Thoracic aorta (tissue), 2 donors: Measurements from ENCODE around the gene LIX1L. TPM values are rescaled to one million over a fixed set of nuclear protein-coding genes. Genes with fewer than 3 reads are reported as not detected.

Experiments
- ATAC-seq: fragments of 150-250 bp; one replicate; pipeline ENCODE4 v1.8.0; 2017; ENCODE audit warnings: low read depth; ENCODE audit not compliant: insufficient number of reproducible peaks, low FRiP score
- DNase-seq: peaks from one replicate; pipeline ENCODE4 v3.0.0-alpha.2; 2020; ENCODE audit warnings: low spot score
- H3K27ac ChIP-seq, 2 donors: fragments of 200-600 bp; sonication (generic); 1 replicate in 1 of 2; 2 replicates in 1 of 2; pipeline ENCODE4 v1.5.1; 2016; ENCODE audit warnings: mild to moderate bottlenecking in 2 of 2, moderate library complexity in 2 of 2
- H3K27me3 ChIP-seq: fragments of 200-600 bp; sonication (generic); replicated peaks from 2 replicates; pipeline ENCODE4 v1.6.0; 2016; ENCODE audit warnings: mild to moderate bottlenecking; ENCODE audit not compliant: insufficient read depth
- H3K36me3 ChIP-seq: fragments of 200-600 bp; sonication (generic); one replicate; pipeline ENCODE4 v1.5.1; 2016
- H3K4me1 ChIP-seq, 2 donors: fragments of 200-600 bp; sonication (generic); 1 replicate in 1 of 2; 2 replicates in 1 of 2; pipeline versions ENCODE4 v1.5.1 to v1.6.0; 2016; ENCODE audit warnings: low read depth in 2 of 2, mild to moderate bottlenecking in 1 of 2; ENCODE audit not compliant: control insufficient read depth in 1 of 2
- H3K4me3 ChIP-seq: fragments of 200-600 bp; sonication (generic); 2 replicates; pipeline ENCODE4 v1.5.1; 2016; ENCODE audit warnings: mild to moderate bottlenecking
- H3K9me3 ChIP-seq: fragments of 200-600 bp; sonication (generic); 2 replicates; pipeline ENCODE4 v1.5.1; 2016
- total RNA-seq, 2 donors: library from RNA; depleted of rRNA; stranded (reverse); fragments of >200 nt; gene quantifications; one replicate each; pipeline versions ENCODE4 v1.1.0 to v1.2.3, GENCODE V29; 2016
- TF ChIP-seq, protein P1 (sequence below): fragments of 200-600 bp; sonication (generic); IDR thresholded peaks from one replicate; pipeline ENCODE4 v1.5.1; 2019; ENCODE audit warnings: antibody characterized with exemption

The LIX1L gene
- total RNA-seq, 2 donors from 2014 or later: 45.4 to 49.5 TPM

DNA sequence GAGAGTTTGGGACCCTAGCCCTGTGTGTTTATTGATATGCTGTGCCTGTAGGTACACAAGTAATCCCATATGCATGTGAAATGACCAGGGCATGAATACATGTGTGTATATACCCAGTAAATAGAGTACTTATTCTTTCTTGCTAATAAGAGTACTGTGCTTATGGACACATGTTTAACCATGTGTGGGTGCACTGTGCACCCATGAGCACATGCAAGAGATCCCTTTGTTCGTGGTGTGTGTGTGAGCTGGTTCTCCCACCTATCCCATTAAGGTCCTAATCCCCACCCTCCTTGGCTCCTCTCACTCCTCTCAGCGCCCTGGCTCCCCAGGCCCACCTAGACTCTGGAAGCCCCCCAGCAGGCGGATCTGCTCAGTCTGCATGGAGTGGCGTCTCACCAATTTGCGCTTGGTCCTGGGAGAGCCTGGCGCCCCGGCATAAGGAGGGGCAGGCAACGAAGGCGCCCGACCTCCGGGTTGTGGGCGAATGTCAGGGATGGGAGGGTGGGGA, 2.2 kb upstream of the LIX1L start:
- H3K36me3 ChIP-seq: no peaks in the 10 kb centered on the region
- DNase-seq: no peak
- peak overlapping the region; percentile 93 to 96 for H3K27ac ChIP-seq
- H3K9me3 ChIP-seq: no peaks in the 10 kb centered on the region
- H3K27me3 ChIP-seq: no peaks in the 10 kb centered on the region
- H3K4me1 ChIP-seq: peaks cover 32 to 51% of the 10 kb centered on the region in 2 donors
- H3K4me3 ChIP-seq: peak overlapping the region; percentile 92
- TF ChIP-seq, protein P1, sequence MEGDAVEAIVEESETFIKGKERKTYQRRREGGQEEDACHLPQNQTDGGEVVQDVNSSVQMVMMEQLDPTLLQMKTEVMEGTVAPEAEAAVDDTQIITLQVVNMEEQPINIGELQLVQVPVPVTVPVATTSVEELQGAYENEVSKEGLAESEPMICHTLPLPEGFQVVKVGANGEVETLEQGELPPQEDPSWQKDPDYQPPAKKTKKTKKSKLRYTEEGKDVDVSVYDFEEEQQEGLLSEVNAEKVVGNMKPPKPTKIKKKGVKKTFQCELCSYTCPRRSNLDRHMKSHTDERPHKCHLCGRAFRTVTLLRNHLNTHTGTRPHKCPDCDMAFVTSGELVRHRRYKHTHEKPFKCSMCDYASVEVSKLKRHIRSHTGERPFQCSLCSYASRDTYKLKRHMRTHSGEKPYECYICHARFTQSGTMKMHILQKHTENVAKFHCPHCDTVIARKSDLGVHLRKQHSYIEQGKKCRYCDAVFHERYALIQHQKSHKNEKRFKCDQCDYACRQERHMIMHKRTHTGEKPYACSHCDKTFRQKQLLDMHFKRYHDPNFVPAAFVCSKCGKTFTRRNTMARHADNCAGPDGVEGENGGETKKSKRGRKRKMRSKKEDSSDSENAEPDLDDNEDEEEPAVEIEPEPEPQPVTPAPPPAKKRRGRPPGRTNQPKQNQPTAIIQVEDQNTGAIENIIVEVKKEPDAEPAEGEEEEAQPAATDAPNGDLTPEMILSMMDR: no peak
- no peak for ATAC-seq

DNA sequence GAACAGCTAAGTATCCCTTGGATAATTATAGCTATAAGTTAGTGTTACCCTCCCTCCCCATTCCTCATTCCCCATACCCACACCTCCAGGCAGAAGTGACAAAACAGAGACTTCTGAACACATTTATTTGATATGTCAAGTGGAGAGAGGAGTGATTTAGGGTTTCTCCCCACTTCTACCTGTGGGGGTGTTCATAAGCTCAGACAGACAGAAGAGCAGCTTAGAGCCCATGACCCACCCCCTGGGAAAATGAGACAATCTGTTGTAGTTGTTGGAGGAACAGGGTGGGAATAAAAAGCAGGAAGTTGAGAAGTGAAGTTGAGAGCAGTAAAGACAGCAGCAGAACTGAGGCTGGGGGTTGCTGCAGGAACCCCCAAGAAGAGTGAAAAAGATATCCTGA, 1.5 kb upstream of the LIX1L start:
- no peaks in the 10 kb centered on the region for H3K36me3 ChIP-seq
- peak overlapping the region; percentile 93 to 96 for H3K27ac ChIP-seq
- TF ChIP-seq, protein P1: no peak
- ATAC-seq (no peak), DNase-seq (no peak)
- H3K4me1 ChIP-seq: peaks cover 38 to 56% of the 10 kb centered on the region in 2 donors
- H3K9me3 ChIP-seq: no peaks in the 10 kb centered on the region
- H3K4me3 ChIP-seq: no peak overlapping the region
- H3K27me3 ChIP-seq: no peaks in the 10 kb centered on the region

DNA sequence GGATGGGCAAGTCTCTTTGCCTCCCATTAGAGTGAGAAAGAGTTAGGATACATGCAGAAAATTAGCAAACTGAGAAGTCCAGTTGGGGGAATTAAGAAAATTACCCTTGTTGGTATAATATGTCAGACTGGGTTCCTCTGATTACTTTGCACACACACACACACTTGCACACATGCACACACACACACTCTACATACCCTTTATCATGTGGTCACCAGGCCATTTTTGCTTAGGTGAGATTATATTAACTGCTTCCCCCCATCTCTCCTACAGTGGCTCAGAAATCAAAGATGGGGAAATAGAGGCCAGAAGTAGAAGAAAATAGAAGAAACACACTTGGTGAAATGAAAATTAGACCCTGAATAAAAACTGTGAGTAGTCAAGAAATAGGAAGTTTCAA, 917 bp upstream of the LIX1L start:
- TF ChIP-seq, protein P1: no peak
- DNase-seq: no peak
- Histone ChIP-seq H3K36me3 (no peaks in the 10 kb centered on the region), H3K4me1 (peaks cover 39 to 59% of the 10 kb centered on the region in 2 donors), H3K9me3 (no peaks in the 10 kb centered on the region), H3K4me3 (no peak overlapping the region), H3K27ac (peak overlapping the region; percentile 93 to 96), H3K27me3 (no peaks in the 10 kb centered on the region)
- ATAC-seq: no peak

DNA sequence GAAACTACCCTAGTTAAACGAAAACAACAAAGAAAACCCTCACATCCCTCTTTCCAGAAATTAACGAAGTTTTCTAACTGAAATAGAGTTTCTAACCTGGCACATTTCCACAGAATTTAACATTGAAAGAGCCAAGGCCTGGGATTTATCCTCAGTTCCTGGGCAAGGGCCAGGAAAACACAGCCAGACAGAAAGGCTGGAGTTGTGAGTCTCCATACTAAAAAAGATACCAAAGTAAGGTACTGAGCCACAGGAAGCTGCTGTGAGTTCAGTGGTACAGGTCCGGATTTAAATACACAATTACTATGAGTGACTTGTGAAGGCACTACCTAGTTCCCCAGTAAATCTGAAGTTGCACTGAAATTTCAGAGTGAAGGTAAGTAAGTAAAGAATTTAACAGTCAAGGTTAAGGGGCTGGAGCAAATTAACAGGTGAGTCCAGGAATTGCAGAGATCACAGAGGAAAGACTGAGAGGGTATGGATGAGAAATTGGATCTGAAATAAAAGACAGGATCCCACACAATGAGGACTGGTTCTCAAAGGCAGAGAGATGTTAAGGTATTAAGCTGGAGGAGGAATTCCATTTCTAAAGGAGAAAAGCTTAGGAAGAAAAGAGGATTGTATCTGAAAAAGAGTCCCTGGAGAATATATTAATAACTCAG, 905 bp downstream of the LIX1L start:
- no peak for ATAC-seq
- no peaks in the 10 kb centered on the region for H3K27me3 ChIP-seq
- peak overlapping the region; percentile 85 for H3K4me3 ChIP-seq
- TF ChIP-seq, protein P1: no peak
- H3K9me3 ChIP-seq: no peaks in the 10 kb centered on the region
- DNase-seq: no peak
- H3K4me1 ChIP-seq: peaks cover 27 to 56% of the 10 kb centered on the region in 2 donors
- H3K27ac ChIP-seq: peak overlapping the region; percentile 82 to 93
- no peaks in the 10 kb centered on the region for H3K36me3 ChIP-seq

DNA sequence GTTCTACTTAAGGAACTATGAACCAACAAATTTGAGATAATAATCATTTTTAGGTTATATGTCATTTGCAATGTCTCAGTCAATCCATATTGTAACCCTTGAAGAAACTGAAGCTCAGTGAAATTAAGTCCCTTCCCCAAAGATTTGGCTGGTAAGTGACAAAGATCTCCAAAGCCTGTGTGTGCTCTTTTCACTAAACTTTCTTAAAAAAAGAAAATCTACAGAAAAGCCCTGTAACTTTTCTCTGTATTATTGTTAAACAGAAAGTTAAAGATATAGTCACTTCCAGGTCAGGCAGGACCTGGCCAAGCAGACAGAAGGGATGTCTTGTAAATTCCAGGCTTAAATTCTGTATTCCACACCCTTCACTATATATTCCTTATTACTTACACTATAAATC, 1.5 kb downstream of the LIX1L start:
- H3K4me3 ChIP-seq: peak overlapping the region; percentile 85

More for the DNA sequence above, 1.5 kb downstream of the LIX1L start:
- H3K27me3 ChIP-seq: no peaks in the 10 kb centered on the region
- H3K27ac ChIP-seq: peak overlapping the region; percentile 82 to 93
- H3K9me3 ChIP-seq: no peaks in the 10 kb centered on the region
- TF ChIP-seq, protein P1: no peak
- ATAC-seq (no peak), DNase-seq (no peak)
- H3K36me3 ChIP-seq: no peaks in the 10 kb centered on the region
- H3K4me1 ChIP-seq: peaks cover 31 to 62% of the 10 kb centered on the region in 2 donors
